BE2C (cell line): ENCODE results near the gene WNT16.

Source experiments
- DNase-seq: peaks from one replicate; pipeline ENCODE4 v3.0.0-alpha.2; 2020
- H3K27me3 ChIP-seq: fragments of 250-450 bp; sonication (Bioruptor Pico); 2 replicates; pipeline ENCODE4 v1.5.1; 2020; ENCODE audit warnings: mild to moderate bottlenecking
- H3K36me3 ChIP-seq: fragments of 250-450 bp; sonication (Bioruptor Pico); 2 replicates; pipeline ENCODE4 v1.5.1; 2020; ENCODE audit warnings: mild to moderate bottlenecking
- H3K4me1 ChIP-seq: fragments of 250-450 bp; sonication (Bioruptor Pico); 2 replicates; pipeline ENCODE4 v1.5.1; 2020
- H3K4me3 ChIP-seq: 2 replicates; pipeline ENCODE4 v1.5.1; 2011; ENCODE audit warnings: low read depth, low read length
- H3K9me3 ChIP-seq: fragments of 250-450 bp; sonication (Bioruptor Pico); 2 replicates; pipeline ENCODE4 v1.5.1; 2020
- CTCF ChIP-seq: IDR thresholded peaks from 2 replicates; pipeline ENCODE4 v1.5.1; 2012; ENCODE audit warnings: mild to moderate bottlenecking, low read depth, low read length

WNT16 gene

GRCh38 chr7:121366852-121367431, 38.1 kb downstream of the WNT16 start:
- H3K9me3 ChIP-seq, result no peaks in the 10 kb centered on the region
- peaks cover 29% of the 10 kb centered on the region for H3K36me3 ChIP-seq
- no peaks in the 10 kb centered on the region for H3K4me1 ChIP-seq
- TF ChIP-seq CTCF, result peak; percentile 73
- peak; percentile 13 for DNase-seq
- no peak overlapping the region for H3K4me3 ChIP-seq
- no peaks in the 10 kb centered on the region for H3K27me3 ChIP-seq

GRCh38 chr7:121369462-121369861, 40.7 kb downstream of the WNT16 start:
- Histone ChIP-seq H3K9me3 (no peaks in the 10 kb centered on the region), H3K36me3 (peaks cover 34% of the 10 kb centered on the region), H3K4me3 (no peak overlapping the region), H3K4me1 (no peaks in the 10 kb centered on the region), H3K27me3 (no peaks in the 10 kb centered on the region)
- no peak for DNase-seq
- no peak for TF ChIP-seq CTCF

- no peaks in the 10 kb centered on the region for H3K4me1 ChIP-seq
These were observed 42.6 kb downstream of the WNT16 start for GRCh38 chr7:121371367-121371766.

GRCh38 chr7:121371883-121372282, 43.1 kb downstream of the WNT16 start:
- no peak overlapping the region for H3K4me3 ChIP-seq

More at GRCh38 chr7:121371367-121371766, 42.6 kb downstream of the WNT16 start:
- no peak for TF ChIP-seq CTCF
- Histone ChIP-seq H3K27me3 (no peaks in the 10 kb centered on the region), H3K36me3 (peaks cover 43% of the 10 kb centered on the region), H3K9me3 (no peaks in the 10 kb centered on the region), H3K4me3 (no peak overlapping the region)
- no peak for DNase-seq

GRCh38 chr7:121372376-121373010, 43.7 kb downstream of the WNT16 start:
- DNase-seq, result no peak
- peaks cover 49% of the 10 kb centered on the region for H3K36me3 ChIP-seq
- no peak for TF ChIP-seq CTCF
- no peak overlapping the region for H3K4me3 ChIP-seq
- no peaks in the 10 kb centered on the region for H3K4me1 ChIP-seq
- H3K9me3 ChIP-seq, result no peaks in the 10 kb centered on the region
- H3K27me3 ChIP-seq, result no peaks in the 10 kb centered on the region

More at GRCh38 chr7:121371883-121372282, 43.1 kb downstream of the WNT16 start:
- no peaks in the 10 kb centered on the region for H3K4me1 ChIP-seq
- H3K36me3 ChIP-seq, result peaks cover 46% of the 10 kb centered on the region
- no peak for DNase-seq
- H3K9me3 ChIP-seq, result no peaks in the 10 kb centered on the region
- TF ChIP-seq CTCF, result no peak
- H3K27me3 ChIP-seq, result no peaks in the 10 kb centered on the region

GRCh38 chr7:121373177-121373576, 44.4 kb downstream of the WNT16 start:
- peak; percentile 23; the same call in 1 of the 2 replicates for TF ChIP-seq CTCF

More at GRCh38 chr7:121373177-121373576, 44.4 kb downstream of the WNT16 start:
- no peaks in the 10 kb centered on the region for H3K27me3 ChIP-seq
- no peaks in the 10 kb centered on the region for H3K9me3 ChIP-seq
- peaks cover 52% of the 10 kb centered on the region for H3K36me3 ChIP-seq
- DNase-seq, result no peak
- H3K4me3 ChIP-seq, result no peak overlapping the region
- H3K4me1 ChIP-seq, result no peaks in the 10 kb centered on the region
